SK-N-MC (cell line): ENCODE data around the gene RIPOR3.

Experiments
- EZH2 ChIP-seq: fragments of 200-600 bp; sonication (generic); IDR thresholded peaks from one replicate; pipeline ENCODE4 v1.6.1; 2017; ENCODE audit warnings: antibody characterized with exemption
- FOXP2 ChIP-seq: optimal IDR thresholded peaks from 2 replicates; pipeline ENCODE3; 2011; ENCODE audit warnings: mild to moderate bottlenecking, moderate library complexity; ENCODE audit not compliant: insufficient read depth; ENCODE audit errors: extremely low read length, control extremely low read depth
- POLR2AphosphoS5 ChIP-seq: IDR thresholded peaks from 2 replicates; pipeline ENCODE4 v1.6.1; 2012; ENCODE audit warnings: mild to moderate bottlenecking, low read depth, low read length, borderline replicate concordance

DNA sequence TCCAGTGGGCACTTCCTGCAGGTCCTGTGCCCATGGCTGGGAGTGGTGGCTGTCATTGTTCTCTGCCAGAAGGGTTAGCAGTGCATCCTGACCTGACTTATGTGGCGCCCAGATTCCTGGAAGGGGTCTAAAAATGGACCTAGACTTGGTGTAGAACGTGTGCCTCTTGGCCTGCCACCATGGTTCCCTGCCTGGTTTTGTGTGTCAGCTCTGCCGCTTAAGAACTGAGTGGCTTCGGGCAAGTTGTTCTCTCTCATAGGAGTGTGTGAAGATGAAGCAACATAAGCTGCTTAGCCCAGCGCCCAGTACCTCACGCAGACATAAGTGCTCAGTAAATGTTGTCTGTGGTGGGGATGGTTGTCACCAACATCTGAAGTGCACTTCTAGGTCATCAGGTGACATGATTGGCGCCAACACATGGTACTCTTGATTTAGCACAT is 129.1 kb downstream of the RIPOR3 start:
- TF ChIP-seq POLR2AphosphoS5 (no peak), EZH2 (no peak), FOXP2 (no peak)
